Liver (tissue), 10 donors: ENCODE measurements around the gene EML2. TPM values are rescaled to one million over a fixed set of nuclear protein-coding genes. Genes with fewer than 3 reads are reported as not detected.

Experiments
- DNase-seq: peaks from one replicate; pipeline ENCODE4 v3.0.0-alpha.2; 2017; ENCODE audit warnings: low spot score
- H3K27ac ChIP-seq, 2 donors: one replicate each; pipeline ENCODE4 v1.7.0; 2013; ENCODE audit warnings: inconsistent platforms in 2 of 2, low read length in 2 of 2, control low read depth in 1 of 2, low read depth in 1 of 2, mild to moderate bottlenecking in 1 of 2
- H3K27me3 ChIP-seq, 4 donors: one replicate each; pipeline versions ENCODE4 v1.6.1 to v1.7.0; 2013; ENCODE audit warnings: low read length in 3 of 4, inconsistent platforms in 1 of 4, mild to moderate bottlenecking in 1 of 4, moderate library complexity in 1 of 4; ENCODE audit not compliant: control insufficient read depth in 4 of 4, insufficient read depth in 4 of 4
- H3K36me3 ChIP-seq, 4 donors: one replicate each; pipeline versions ENCODE4 v1.6.1 to v1.7.0; 2013; ENCODE audit warnings: low read length in 3 of 4, mild to moderate bottlenecking in 3 of 4, low read depth in 1 of 4, moderate library complexity in 1 of 4; ENCODE audit not compliant: control insufficient read depth in 4 of 4, insufficient read depth in 3 of 4
- H3K4me1 ChIP-seq, 4 donors: one replicate each; pipeline versions ENCODE4 v1.6.1 to v1.7.0; 2013; ENCODE audit warnings: low read length in 3 of 4, mild to moderate bottlenecking in 3 of 4, moderate library complexity in 1 of 4; ENCODE audit not compliant: control insufficient read depth in 4 of 4, insufficient read depth in 4 of 4
- H3K4me3 ChIP-seq, 3 donors: one replicate each; pipeline versions ENCODE4 v1.6.1 to v1.7.0; 2013; ENCODE audit warnings: low read length in 3 of 3, control low read depth in 1 of 3, low read depth in 1 of 3, mild to moderate bottlenecking in 1 of 3
- H3K9ac ChIP-seq, 2 donors: one replicate each; pipeline ENCODE4 v1.7.0; 2013; ENCODE audit warnings: low read length in 2 of 2, mild to moderate bottlenecking in 2 of 2, moderate library complexity in 2 of 2, control low read depth in 1 of 2, low read depth in 1 of 2
- H3K9me3 ChIP-seq, 4 donors: one replicate each; pipeline versions ENCODE4 v1.6.1 to v1.7.0; 2013; ENCODE audit warnings: low read length in 3 of 4; ENCODE audit not compliant: control insufficient read depth in 4 of 4
- FOXA2 ChIP-seq: IDR thresholded peaks from 2 replicates; pipeline ENCODE4 v1.6.1; 2016; ENCODE audit warnings: antibody characterized with exemption
- GABPA ChIP-seq, 2 donors: IDR thresholded peaks in 1 of 2; conservative IDR thresholded peaks in 1 of 2; 2 replicates each; pipeline ENCODE4 v1.6.1; 2016; ENCODE audit warnings: antibody characterized with exemption in 2 of 2, mild to moderate bottlenecking in 1 of 2, moderate library complexity in 1 of 2
- HNF4A ChIP-seq, 2 donors: conservative IDR thresholded peaks; 2 replicates each; pipeline ENCODE4 v1.6.1; 2016; ENCODE audit warnings: antibody characterized with exemption in 2 of 2, mild to moderate bottlenecking in 2 of 2
- JUND ChIP-seq, 2 donors: IDR thresholded peaks; 2 replicates each; pipeline ENCODE4 v1.6.1; 2016; ENCODE audit warnings: antibody characterized with exemption in 2 of 2
- RAD21 ChIP-seq, 2 donors: IDR thresholded peaks; 2 replicates each; pipeline ENCODE4 v1.6.1; 2016; ENCODE audit warnings: antibody characterized with exemption in 2 of 2, mild to moderate bottlenecking in 2 of 2
- WGBS: extraction: QIAGEN DNeasy Blood & Tissue Kit; methylation state at CpG from one replicate; pipeline ENCODE4 v1.1.7; 2013; 5-methylcytosine and 5-hydroxymethylcytosine counted together
- polyA plus RNA-seq, 2 donors: library from polyadenylated mRNA; stranded (reverse) in 1 of 2; unstranded in 1 of 2; fragments of 200-250 nt in 1 of 2; fragments of >200 nt in 1 of 2; fragmentation: Nextera tagmentation in 1 of 2; extraction: Ambion mirVana in 1 of 2; gene quantifications; one replicate each; pipeline versions ENCODE4 v1.2.1 to v1.2.3, GENCODE V29; 2013 to 2015
- small RNA-seq: library from RNA; depleted of rRNA; stranded (forward); fragments of <200 nt; gene quantifications from one replicate; pipeline ENCODE3, GENCODE V24; 2014
- total RNA-seq, 2 donors: library from RNA; depleted of rRNA; stranded (reverse); fragments of >200 nt; gene quantifications; one replicate each; pipeline ENCODE4 v1.2.3, GENCODE V29; 2014
- donor health status: healthy.
- donor health status: healthy.
- donor health status: healthy.
- donor health status: healthy.
- donor health status: healthy.

EML2 gene
- total and polyA plus RNA-seq, 4 donors: 1.1 to 10.4 (median 9.0) TPM

GRCh38 chr19:45564131-45564780, 74.9 kb downstream of the EML2 start:
- WGBS: 86% methylated on average over 5 of the region's 5 CpGs
- no peak for DNase-seq
- no peaks in the 10 kb centered on the region for H3K9me3 ChIP-seq
- no peak overlapping the region for H3K4me3 ChIP-seq
- H3K27me3 ChIP-seq: no peaks in the 10 kb centered on the region
- H3K27ac ChIP-seq: no peak overlapping the region
- H3K4me1 ChIP-seq: peaks cover 0 to 7% (median 3%) of the 10 kb centered on the region in 4 donors
- H3K36me3 ChIP-seq: no peaks in the 10 kb centered on the region
- no peak overlapping the region for H3K9ac ChIP-seq
- TF ChIP-seq JUND (IDR thresholded peaks at IDR 0.05) (no peak), RAD21 (IDR thresholded peaks at IDR 0.05) (no peak), FOXA2 (no peak), HNF4A (conservative IDR thresholded peaks at IDR 0.05) (no peak)

GRCh38 chr19:45560686-45561085, 78.5 kb downstream of the EML2 start:
- Histone ChIP-seq H3K4me3 (no peak overlapping the region), H3K27ac (no peak overlapping the region), H3K27me3 (no peaks in the 10 kb centered on the region), H3K36me3 (no peaks in the 10 kb centered on the region), H3K4me1 (no peaks in the 10 kb centered on the region), H3K9ac (no peak overlapping the region), H3K9me3 (no peaks in the 10 kb centered on the region)
- WGBS: 87% methylated on average over 11 of the region's 11 CpGs
- no peak for TF ChIP-seq GABPA (IDR thresholded peaks at IDR 0.05 in 1 of 2, conservative IDR thresholded peaks at IDR 0.05 in 1 of 2)
- no peak for DNase-seq

GRCh38 chr19:45560038-45560437, 79.2 kb downstream of the EML2 start:
- no peak overlapping the region for H3K4me3 ChIP-seq
- H3K4me1 ChIP-seq: no peaks in the 10 kb centered on the region
- no peak overlapping the region for H3K27ac ChIP-seq
- no peak for DNase-seq
- no peaks in the 10 kb centered on the region for H3K36me3 ChIP-seq
- H3K9me3 ChIP-seq: no peaks in the 10 kb centered on the region
- no peak for TF ChIP-seq GABPA (IDR thresholded peaks at IDR 0.05 in 1 of 2, conservative IDR thresholded peaks at IDR 0.05 in 1 of 2)
- no peak overlapping the region for H3K9ac ChIP-seq
- H3K27me3 ChIP-seq: no peaks in the 10 kb centered on the region
- 85% methylated on average over 5 of the region's 5 CpGs for WGBS

Small RNA genes within 50 kb of the gene (small RNA-seq; reads per million reads assigned to genes)
- gene MIR642A (0.07 reads per million), gene RN7SL836P (not detected)

Other genes starting within 250 kb of the EML2 start
- 1 to 10 TPM in 1 of 2 donors, under 1 TPM in 1; 0.51 to 6.5 TPM for gene PPP1R13L, start 234.3 kb downstream of the EML2 start, total RNA-seq
- 1 to 10 TPM; 3.3 to 7.7 TPM for gene PPP1R13L, start 234.3 kb downstream of the EML2 start, polyA plus RNA-seq
- 1 to 10 TPM; 1.9 TPM for gene POLR1G, start 232.8 kb downstream of the EML2 start, total RNA-seq
- 1 to 10 TPM; 1.1 to 2.4 TPM for gene POLR1G, start 232.8 kb downstream of the EML2 start, polyA plus RNA-seq
- gene ERCC1, start 215.5 kb downstream of the EML2 start, total RNA-seq: 10 to 100 TPM; 19.3 to 24.7 TPM
- 10 to 100 TPM; 19.2 to 28.7 TPM for gene ERCC1, start 215.5 kb downstream of the EML2 start, polyA plus RNA-seq
- gene FOSB, start 171.4 kb downstream of the EML2 start, total RNA-seq: 1 to 10 TPM in 1 of 2 donors, under 1 TPM in 1; 0.28 to 1.3 TPM
- gene FOSB, start 171.4 kb downstream of the EML2 start, polyA plus RNA-seq: under 1 TPM; 0.18 to 0.51 TPM
- 1 to 10 TPM; 1.0 to 1.6 TPM for gene RTN2, start 142.3 kb downstream of the EML2 start, total RNA-seq
- gene RTN2, start 142.3 kb downstream of the EML2 start, polyA plus RNA-seq: 1 to 10 TPM; 1.3 to 3.5 TPM
- gene PPM1N, start 141.0 kb downstream of the EML2 start, total RNA-seq: 1 to 10 TPM in 1 of 2 donors, under 1 TPM in 1; 0.17 to 1.5 TPM
- gene PPM1N, start 141.0 kb downstream of the EML2 start, polyA plus RNA-seq: under 1 TPM; 0.45 to 0.49 TPM
- 10 to 100 TPM; 20.2 to 29.1 TPM for gene VASP, start 131.9 kb downstream of the EML2 start, total RNA-seq
- gene VASP, start 131.9 kb downstream of the EML2 start, polyA plus RNA-seq: 10 to 100 TPM in 1 of 2 donors, 1 to 10 TPM in 1; 7.3 to 25.3 TPM
- gene OPA3, start 54.6 kb downstream of the EML2 start, total RNA-seq: 1 to 10 TPM; 3.8 to 6.7 TPM
- gene OPA3, start 54.6 kb downstream of the EML2 start, polyA plus RNA-seq: 1 to 10 TPM; 5.8 to 9.4 TPM
- under 1 TPM; 0.37 to 0.84 TPM for gene GPR4, start 37.2 kb downstream of the EML2 start, total RNA-seq
- gene GPR4, start 37.2 kb downstream of the EML2 start, polyA plus RNA-seq: 1 to 10 TPM; 1.1 to 1.9 TPM
- under 1 TPM; 0.05 to 0.50 TPM for gene GIPR, start 28.8 kb upstream of the EML2 start, total RNA-seq
- under 1 TPM; 0.06 to 0.08 TPM for gene GIPR, start 28.8 kb upstream of the EML2 start, polyA plus RNA-seq
- 10 to 100 TPM; 38.6 to 71.9 TPM for gene SNRPD2, start 52.6 kb upstream of the EML2 start, total RNA-seq
- gene SNRPD2, start 52.6 kb upstream of the EML2 start, polyA plus RNA-seq: 100 to 1,000 TPM; 109 to 175 TPM
- 1 to 10 TPM; 3.7 to 6.1 TPM for gene QPCTL, start 53.3 kb upstream of the EML2 start, total RNA-seq
- gene QPCTL, start 53.3 kb upstream of the EML2 start, polyA plus RNA-seq: 1 to 10 TPM; 2.9 to 4.5 TPM
- 1 to 10 TPM; 2.9 to 4.2 TPM for gene FBXO46, start 91.5 kb upstream of the EML2 start, total RNA-seq
- gene FBXO46, start 91.5 kb upstream of the EML2 start, polyA plus RNA-seq: 1 to 10 TPM; 1.2 to 4.5 TPM
- not detected for gene MEIOSIN, start 94.0 kb upstream of the EML2 start, total RNA-seq
- gene MEIOSIN, start 94.0 kb upstream of the EML2 start, polyA plus RNA-seq: not detected
- gene SIX5, start 129.9 kb upstream of the EML2 start, total RNA-seq: 1 to 10 TPM; 2.7 to 5.0 TPM
- gene SIX5, start 129.9 kb upstream of the EML2 start, polyA plus RNA-seq: 1 to 10 TPM; 3.7 to 9.9 TPM
- 10 to 100 TPM in 1 of 2 donors, 1 to 10 TPM in 1; 6.4 to 12.5 TPM for gene DMPK, start 143.1 kb upstream of the EML2 start, total RNA-seq
- 1 to 10 TPM; 1.8 to 5.9 TPM for gene DMPK, start 143.1 kb upstream of the EML2 start, polyA plus RNA-seq
- gene DMWD, start 153.4 kb upstream of the EML2 start, total RNA-seq: 10 to 100 TPM; 11.3 to 14.6 TPM
- 1 to 10 TPM; 3.7 to 6.5 TPM for gene DMWD, start 153.4 kb upstream of the EML2 start, polyA plus RNA-seq
- under 1 TPM in 1 of 2 donors, not detected in 1; 0.08 TPM for gene RSPH6A, start 175.9 kb upstream of the EML2 start, total RNA-seq
- not detected for gene RSPH6A, start 175.9 kb upstream of the EML2 start, polyA plus RNA-seq
- gene SYMPK, start 223.8 kb upstream of the EML2 start, total RNA-seq: 10 to 100 TPM; 22.2 to 26.1 TPM
- 10 to 100 TPM in 1 of 2 donors, 1 to 10 TPM in 1; 5.5 to 26.0 TPM for gene SYMPK, start 223.8 kb upstream of the EML2 start, polyA plus RNA-seq
- 10 to 100 TPM; 12.3 to 30.8 TPM for gene FOXA3, start 224.9 kb upstream of the EML2 start, total RNA-seq
- gene FOXA3, start 224.9 kb upstream of the EML2 start, polyA plus RNA-seq: 10 to 100 TPM; 11.5 to 37.1 TPM
- gene IRF2BP1, start 246.7 kb upstream of the EML2 start, total RNA-seq: 10 to 100 TPM; 16.5 to 16.8 TPM
- 10 to 100 TPM in 1 of 2 donors, 1 to 10 TPM in 1; 4.9 to 16.3 TPM for gene IRF2BP1, start 246.7 kb upstream of the EML2 start, polyA plus RNA-seq